Measurements from ENCODE around the gene SYT1. TPM values are rescaled to one million over a fixed set of nuclear protein-coding genes. Genes with fewer than 3 reads are reported as not detected.

The SYT1 gene
- total and polyA plus RNA-seq, 2 donors (not counting 1 experiment from before 2014, with no cell fraction given) = 0.90 to 2.1 TPM

GRCh38 chr12:78964521-78964920, 99.9 kb downstream of the SYT1 start:
- Histone ChIP-seq H3K79me2 (ENCODE audit: control insufficient read depth, insufficient read depth, low read length) (no peaks in the 10 kb centered on the region), H3K9me3 (ENCODE audit: control insufficient read depth, insufficient read depth, low read depth, low read length) (no peaks in the 10 kb centered on the region), H3K27me3 (ENCODE audit: control insufficient read depth, insufficient read depth, low read length) (no peaks in the 10 kb centered on the region), H3K4me1 (ENCODE audit: control insufficient read depth, extremely low read depth, insufficient read depth, low read length) (no peaks in the 10 kb centered on the region), H3K27ac (ENCODE audit: insufficient read depth, low read length) (no peak overlapping the region), H3K4me2 (ENCODE audit: extremely low read depth, insufficient read depth, low read length) (no peak overlapping the region), H3K9ac (ENCODE audit: insufficient read depth, low read length) (no peak overlapping the region), H4K20me1 (ENCODE audit: control insufficient read depth, extremely low read depth, insufficient read depth, low read length) (no peaks in the 10 kb centered on the region), H3K4me3 (replicated peaks in 1 of 4; ENCODE audit: control extremely low read depth in 1 of 4, insufficient read depth in 1 of 4, low read depth in 3 of 4, low read length in 4 of 4) (no peak overlapping the region), H3K36me3 (ENCODE audit: control insufficient read depth, insufficient read depth, low read length) (no peaks in the 10 kb centered on the region), H2AFZ (ENCODE audit: low read length) (no peak overlapping the region)
- TF ChIP-seq EZH2 (IDR thresholded peaks at IDR 0.05; ENCODE audit: low read length, missing control alignments) (no peak), CTCF (conservative IDR thresholded peaks at IDR 0.05 in 1 of 2, IDR thresholded peaks at IDR 0.05 in 1 of 2; ENCODE audit: low read depth in 1 of 2, low read length in 2 of 2) (no peak)
- DNase-seq (ENCODE audit: low read depth in 2 of 2) = peak in 1 of 2 donors; percentile 14

GRCh38 chr12:78966062-78966461, 101.5 kb downstream of the SYT1 start:
- no peak overlapping the region for H3K4me2 ChIP-seq (ENCODE audit: extremely low read depth, insufficient read depth, low read length)
- H3K9me3 ChIP-seq (ENCODE audit: control insufficient read depth, insufficient read depth, low read depth, low read length) = no peaks in the 10 kb centered on the region
- no peak overlapping the region for H2AFZ ChIP-seq (ENCODE audit: low read length)
- no peak overlapping the region for H3K4me3 ChIP-seq (replicated peaks in 1 of 4; ENCODE audit: control extremely low read depth in 1 of 4, insufficient read depth in 1 of 4, low read depth in 3 of 4, low read length in 4 of 4)
- no peaks in the 10 kb centered on the region for H3K79me2 ChIP-seq (ENCODE audit: control insufficient read depth, insufficient read depth, low read length)
- TF ChIP-seq EZH2 (IDR thresholded peaks at IDR 0.05; ENCODE audit: low read length, missing control alignments) = no peak
- TF ChIP-seq CTCF (conservative IDR thresholded peaks at IDR 0.05 in 1 of 2, IDR thresholded peaks at IDR 0.05 in 1 of 2; ENCODE audit: low read depth in 1 of 2, low read length in 2 of 2) = no peak
- DNase-seq (ENCODE audit: low read depth in 2 of 2) = no peak
- H3K36me3 ChIP-seq (ENCODE audit: control insufficient read depth, insufficient read depth, low read length) = no peaks in the 10 kb centered on the region
- H3K4me1 ChIP-seq (ENCODE audit: control insufficient read depth, extremely low read depth, insufficient read depth, low read length) = no peaks in the 10 kb centered on the region
- no peak overlapping the region for H3K27ac ChIP-seq (ENCODE audit: insufficient read depth, low read length)
- no peaks in the 10 kb centered on the region for H3K27me3 ChIP-seq (ENCODE audit: control insufficient read depth, insufficient read depth, low read length)
- H4K20me1 ChIP-seq (ENCODE audit: control insufficient read depth, extremely low read depth, insufficient read depth, low read length) = no peaks in the 10 kb centered on the region
- no peak overlapping the region for H3K9ac ChIP-seq (ENCODE audit: insufficient read depth, low read length)

- TF ChIP-seq CTCF (conservative IDR thresholded peaks at IDR 0.05 in 1 of 2, IDR thresholded peaks at IDR 0.05 in 1 of 2; ENCODE audit: low read depth in 1 of 2, low read length in 2 of 2) (no peak), EZH2 (IDR thresholded peaks at IDR 0.05; ENCODE audit: low read length, missing control alignments) (no peak)
- Histone ChIP-seq H3K27me3 (ENCODE audit: control insufficient read depth, insufficient read depth, low read length) (no peaks in the 10 kb centered on the region), H3K9me3 (ENCODE audit: control insufficient read depth, insufficient read depth, low read depth, low read length) (no peaks in the 10 kb centered on the region), H4K20me1 (ENCODE audit: control insufficient read depth, extremely low read depth, insufficient read depth, low read length) (no peaks in the 10 kb centered on the region), H3K4me2 (ENCODE audit: extremely low read depth, insufficient read depth, low read length) (no peak overlapping the region), H3K4me1 (ENCODE audit: control insufficient read depth, extremely low read depth, insufficient read depth, low read length) (no peaks in the 10 kb centered on the region), H2AFZ (ENCODE audit: low read length) (no peak overlapping the region), H3K9ac (ENCODE audit: insufficient read depth, low read length) (no peak overlapping the region), H3K27ac (ENCODE audit: insufficient read depth, low read length) (no peak overlapping the region), H3K36me3 (ENCODE audit: control insufficient read depth, insufficient read depth, low read length) (no peaks in the 10 kb centered on the region), H3K79me2 (ENCODE audit: control insufficient read depth, insufficient read depth, low read length) (no peaks in the 10 kb centered on the region), H3K4me3 (replicated peaks in 1 of 4; ENCODE audit: control extremely low read depth in 1 of 4, insufficient read depth in 1 of 4, low read depth in 3 of 4, low read length in 4 of 4) (no peak overlapping the region)
- no peak for DNase-seq (ENCODE audit: low read depth in 2 of 2)
Measured at GRCh38 chr12:78966926-78967325, 102.4 kb downstream of the SYT1 start.
